Measurements from ENCODE around the gene PHKG1.
"Not testable (repeated sequence)": the region's sequence is repeated elsewhere in the genome, so short reads cannot be mapped to it uniquely, and the experiment has no call there.

Gene PHKG1

GRCh38 chr7:56033671-56034432, 58.9 kb downstream of the PHKG1 start:
- peak; percentile 72 to 85 (median 79) for DNase-seq

DNA sequence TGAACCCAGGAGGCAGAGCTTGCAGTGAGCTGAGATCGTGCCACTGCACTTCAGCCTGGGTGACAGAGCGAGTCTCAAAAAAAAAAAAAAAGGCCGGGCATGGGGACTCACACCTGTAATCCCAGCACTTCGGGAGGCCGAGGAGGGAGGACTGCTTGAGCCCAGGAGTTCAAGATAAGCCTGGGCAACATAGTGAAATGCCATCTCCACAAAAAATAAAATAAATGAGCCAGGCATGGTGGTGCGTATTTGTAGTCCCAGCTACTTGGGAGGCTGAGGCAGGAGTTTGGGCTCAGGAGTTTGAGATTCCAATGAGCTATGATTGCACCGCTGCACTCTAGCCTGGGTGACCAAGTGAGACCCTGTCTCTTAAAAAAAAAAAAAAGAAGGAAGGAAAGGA, 60.2 kb downstream of the PHKG1 start:
- not testable (repeated sequence) for DNase-seq

GRCh38 chr7:56031556-56031955, 61.2 kb downstream of the PHKG1 start:
- not testable (repeated sequence) for DNase-seq

DNA sequence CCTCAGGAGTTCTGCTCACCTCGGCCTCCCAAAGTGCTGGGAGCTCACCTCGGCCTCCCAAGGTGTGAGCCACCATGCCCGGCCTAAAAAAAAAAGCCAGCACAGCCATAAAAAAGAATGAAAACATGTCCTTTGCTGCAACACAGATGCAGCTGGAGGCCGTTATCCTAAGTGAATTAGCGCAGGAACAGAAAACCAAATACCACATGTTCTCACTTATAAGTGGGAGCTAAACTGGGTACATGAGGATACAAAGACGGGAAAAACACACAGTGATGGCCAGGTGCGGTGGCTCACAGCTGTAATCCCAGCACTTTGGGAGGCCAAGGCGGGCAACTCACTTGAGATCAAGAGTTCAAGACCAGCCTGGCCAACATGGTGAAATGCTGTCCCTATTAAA, 62.4 kb downstream of the PHKG1 start:
- DNase-seq, result no peak

Data from NCI-H1417 (cell line).